BLaER1 (cell line): ENCODE data around the gene SLC28A1.
"Not testable (repeated sequence)": the region's sequence is repeated elsewhere in the genome, so short reads cannot be mapped to it uniquely, and the experiment has no call there.

ENCODE experiments used
- H3K27ac ChIP-seq: shearing (Covaris generic); formaldehyde crosslinking; 2 replicates; pipeline ENCODE4 v1.8.1; 2022
- H3K27me3 ChIP-seq: shearing (Covaris generic); formaldehyde crosslinking; 2 replicates; pipeline ENCODE4 v1.8.1; 2022
- H3K36me3 ChIP-seq: shearing (Covaris generic); formaldehyde crosslinking; 2 replicates; pipeline ENCODE4 v1.8.1; 2022
- H3K4me1 ChIP-seq: shearing (Covaris generic); formaldehyde crosslinking; 2 replicates; pipeline ENCODE4 v1.8.1; 2022
- H3K4me2 ChIP-seq: shearing (Covaris generic); formaldehyde crosslinking; 2 replicates; pipeline ENCODE4 v1.8.1; 2022
- H3K4me3 ChIP-seq: shearing (Covaris generic); formaldehyde crosslinking; 2 replicates; pipeline ENCODE4 v1.8.1; 2022
- H3K9ac ChIP-seq: shearing (Covaris generic); formaldehyde crosslinking; 2 replicates; pipeline ENCODE4 v1.8.1; 2022
- H3K9me3 ChIP-seq: shearing (Covaris generic); formaldehyde crosslinking; 2 replicates; pipeline ENCODE4 v1.8.1; 2022
- H4K20me1 ChIP-seq: shearing (Covaris generic); formaldehyde crosslinking; 2 replicates; pipeline ENCODE4 v1.8.1; 2022
- Cebpa-rat ChIP-seq: shearing (Covaris generic); IDR thresholded peaks from 2 replicates; pipeline ENCODE4 v1.8.1; 2022

Gene SLC28A1

DNA sequence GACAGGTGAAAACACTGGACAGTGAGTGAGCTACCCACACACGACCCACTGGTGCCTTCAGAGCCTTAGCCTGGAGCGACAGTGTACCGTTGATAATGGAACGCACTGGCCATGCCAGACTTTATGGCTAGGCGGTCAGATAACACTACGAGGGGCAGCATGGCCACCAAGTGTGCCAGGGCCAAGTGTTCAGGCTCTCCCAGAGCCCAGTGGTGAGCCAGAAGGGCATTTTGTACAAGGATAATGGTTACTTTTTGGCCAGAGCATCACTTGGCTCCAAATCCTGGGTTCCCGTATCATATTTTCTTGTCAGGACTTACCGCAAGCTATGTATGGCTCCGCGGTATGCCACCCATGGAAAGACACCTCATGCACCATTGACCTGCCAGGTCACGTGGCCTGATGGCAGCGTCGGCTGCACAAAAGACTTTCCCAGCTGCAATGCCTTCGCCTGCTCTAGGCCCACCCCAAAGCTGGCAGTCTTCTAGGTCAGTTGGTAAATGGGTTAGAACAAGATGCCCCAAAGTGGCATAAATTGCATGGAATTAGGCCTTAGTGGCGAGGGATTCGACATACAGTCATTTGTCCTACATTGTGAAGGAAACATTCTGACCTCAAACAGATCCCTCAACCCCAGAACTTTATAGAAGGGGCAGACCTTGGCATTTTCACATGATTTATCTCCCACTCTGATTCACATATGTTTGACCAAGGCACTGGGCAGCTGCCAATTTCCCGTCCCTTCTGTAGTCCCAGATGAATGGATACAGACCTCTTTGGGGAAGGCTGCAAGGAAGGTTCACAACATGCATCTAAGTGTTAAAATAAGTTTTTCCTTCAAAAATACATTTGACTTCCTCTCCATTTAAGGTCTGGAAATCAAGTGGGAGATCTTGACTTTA, 12.2 kb upstream of the SLC28A1 start:
- Histone ChIP-seq H4K20me1 (no peaks in the 10 kb centered on the region), H3K4me3 (no peak overlapping the region), H3K27ac (no peak overlapping the region), H3K4me2 (no peak overlapping the region), H3K9me3 (no peaks in the 10 kb centered on the region), H3K9ac (no peak overlapping the region), H3K4me1 (peaks cover 7% of the 10 kb centered on the region; the same call in 1 of the 2 replicates), H3K36me3 (no peaks in the 10 kb centered on the region), H3K27me3 (no peaks in the 10 kb centered on the region)
- TF ChIP-seq Cebpa-rat: no peak

DNA sequence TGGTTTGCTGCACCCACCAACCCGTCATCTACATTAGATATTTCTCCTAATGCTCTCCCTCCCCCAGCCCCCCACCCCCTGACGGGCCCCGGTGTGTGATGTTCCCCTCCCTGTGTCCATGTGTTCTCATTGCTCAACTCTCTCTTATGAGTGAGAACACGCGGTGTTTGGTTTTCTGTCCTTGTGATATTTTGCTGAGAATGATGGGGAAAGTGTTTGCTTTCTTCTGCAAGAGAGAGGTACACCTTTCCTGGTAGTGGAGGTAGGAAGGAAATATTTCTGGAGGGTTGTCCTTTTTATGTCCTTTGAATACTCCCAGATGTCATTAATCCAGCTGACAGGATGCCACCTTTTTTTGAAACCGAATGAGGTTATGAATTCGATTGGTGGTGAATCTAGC, 10.5 kb upstream of the SLC28A1 start:
- no peak overlapping the region for H3K4me3 ChIP-seq
- H3K9ac ChIP-seq: no peak overlapping the region
- no peak for TF ChIP-seq Cebpa-rat
- H3K4me2 ChIP-seq: no peak overlapping the region
- no peaks in the 10 kb centered on the region for H4K20me1 ChIP-seq
- peaks cover 1% of the 10 kb centered on the region; the same call in 1 of the 2 replicates for H3K4me1 ChIP-seq
- H3K27me3 ChIP-seq: no peaks in the 10 kb centered on the region
- no peak overlapping the region for H3K27ac ChIP-seq
- H3K9me3 ChIP-seq: no peaks in the 10 kb centered on the region
- no peaks in the 10 kb centered on the region for H3K36me3 ChIP-seq

DNA sequence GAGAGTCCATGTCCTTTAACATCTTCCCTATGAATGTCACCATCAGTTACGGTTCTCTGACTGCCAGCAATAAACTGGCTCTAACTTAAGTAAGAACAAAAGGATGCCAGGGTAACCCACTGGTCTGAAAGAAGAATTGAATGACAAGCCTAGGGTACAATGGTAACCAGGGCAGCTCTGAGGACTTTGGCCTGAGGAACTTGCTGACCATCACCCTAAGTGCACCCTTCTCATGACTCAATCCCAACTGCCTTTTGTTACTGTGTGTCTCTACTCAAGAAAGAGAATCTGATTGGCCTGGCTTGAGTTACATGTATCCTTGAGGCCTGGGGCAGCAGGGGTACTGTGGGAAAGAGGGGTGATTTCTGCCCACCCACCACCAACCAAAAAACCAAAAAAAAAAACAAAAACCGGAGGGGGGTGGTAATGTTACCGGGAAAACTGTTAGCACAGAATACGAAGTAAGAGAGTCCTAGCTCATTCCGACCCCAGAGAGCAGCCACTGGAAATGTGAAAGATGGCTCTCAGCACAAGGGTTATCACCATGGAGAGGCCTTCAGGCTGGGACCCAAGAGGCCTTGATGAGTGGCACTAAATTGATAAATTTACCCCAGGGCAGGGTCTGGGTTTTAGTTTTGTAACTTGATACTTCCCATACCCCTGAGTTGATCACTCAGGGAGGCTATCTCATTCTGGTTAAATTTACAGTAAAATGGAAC, 9.3 kb upstream of the SLC28A1 start:
- no peaks in the 10 kb centered on the region for H3K9me3 ChIP-seq
- TF ChIP-seq Cebpa-rat: no peak
- H3K27me3 ChIP-seq: no peaks in the 10 kb centered on the region
- no peak overlapping the region for H3K4me3 ChIP-seq
- no peak overlapping the region for H3K4me2 ChIP-seq
- no peak overlapping the region for H3K9ac ChIP-seq
- H3K36me3 ChIP-seq: no peaks in the 10 kb centered on the region
- H3K4me1 ChIP-seq: no peaks in the 10 kb centered on the region
- H3K27ac ChIP-seq: no peak overlapping the region
- no peaks in the 10 kb centered on the region for H4K20me1 ChIP-seq

DNA sequence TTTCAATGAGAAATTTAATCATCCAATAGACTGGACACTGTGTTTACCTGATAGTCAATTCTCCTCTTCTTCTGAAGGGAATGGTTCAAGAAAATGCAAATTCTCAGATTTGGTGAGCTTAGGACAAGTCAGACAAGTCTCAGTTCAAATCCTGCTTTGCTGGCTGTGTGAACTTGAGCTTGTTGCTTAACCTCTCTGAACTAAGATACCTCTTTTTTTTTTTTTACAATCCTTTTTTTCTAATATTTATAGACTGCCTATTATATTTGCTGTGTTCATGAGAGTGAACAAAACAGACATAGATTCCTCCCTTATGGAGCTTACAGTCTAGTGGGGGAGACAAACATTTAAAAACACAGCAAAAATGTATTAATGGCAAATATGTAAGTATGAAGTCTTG, 8.2 kb upstream of the SLC28A1 start:
- Histone ChIP-seq H4K20me1 (no peaks in the 10 kb centered on the region), H3K9me3 (no peaks in the 10 kb centered on the region), H3K27ac (no peak overlapping the region), H3K4me1 (no peaks in the 10 kb centered on the region), H3K36me3 (no peaks in the 10 kb centered on the region), H3K9ac (no peak overlapping the region), H3K4me2 (no peak overlapping the region), H3K27me3 (no peaks in the 10 kb centered on the region), H3K4me3 (no peak overlapping the region)
- TF ChIP-seq Cebpa-rat: no peak

DNA sequence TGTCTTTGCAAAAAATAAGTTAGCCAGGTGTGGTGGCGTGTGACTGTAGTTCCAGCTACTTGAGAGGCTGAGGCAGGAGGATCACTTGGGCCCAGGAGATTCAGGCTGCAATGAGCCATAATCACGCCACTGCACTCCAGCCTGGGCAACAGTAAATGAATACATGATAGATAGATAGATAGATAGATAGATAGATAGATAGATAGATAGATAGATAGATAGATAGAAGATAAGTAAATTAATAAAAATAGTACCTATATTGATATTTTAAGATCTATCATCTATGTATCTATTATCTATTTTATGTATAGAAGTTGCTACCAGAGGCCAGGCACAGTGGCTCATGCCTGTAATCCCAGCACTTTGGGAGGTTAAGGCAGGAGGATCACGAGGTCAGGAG, 6.8 kb upstream of the SLC28A1 start:
- H3K4me2 ChIP-seq, H3K9ac ChIP-seq, H3K27ac ChIP-seq, H3K9me3 ChIP-seq, H3K4me1 ChIP-seq, H3K27me3 ChIP-seq, H4K20me1 ChIP-seq, H3K36me3 ChIP-seq, H3K4me3 ChIP-seq: not testable (repeated sequence)

DNA sequence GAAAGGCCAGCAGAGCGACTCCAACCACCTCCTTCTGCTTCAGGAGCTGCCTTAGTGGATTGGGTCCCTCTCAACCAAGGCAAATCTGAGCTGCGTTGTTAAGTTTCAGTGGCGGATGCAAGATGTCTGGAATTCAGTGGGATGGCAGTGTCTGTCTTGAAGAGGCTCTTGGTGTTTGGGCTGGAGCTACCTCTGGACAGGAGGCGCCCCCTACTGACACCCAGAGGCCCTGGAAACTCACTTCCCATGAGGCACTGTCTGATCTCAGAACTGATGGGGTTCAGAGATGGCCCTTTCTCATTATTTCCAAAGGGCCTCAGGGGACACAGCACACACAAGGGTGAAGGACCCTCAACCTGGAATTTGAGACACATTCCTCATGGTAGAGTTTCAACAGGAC, 6.0 kb upstream of the SLC28A1 start:
- H3K27me3 ChIP-seq: no peaks in the 10 kb centered on the region
- H3K36me3 ChIP-seq: no peaks in the 10 kb centered on the region
- H3K4me1 ChIP-seq: no peaks in the 10 kb centered on the region
- no peak overlapping the region for H3K4me2 ChIP-seq
- no peak overlapping the region for H3K9ac ChIP-seq
- no peak overlapping the region for H3K27ac ChIP-seq
- H4K20me1 ChIP-seq: no peaks in the 10 kb centered on the region
- H3K4me3 ChIP-seq: no peak overlapping the region
- no peaks in the 10 kb centered on the region for H3K9me3 ChIP-seq
- TF ChIP-seq Cebpa-rat: no peak

DNA sequence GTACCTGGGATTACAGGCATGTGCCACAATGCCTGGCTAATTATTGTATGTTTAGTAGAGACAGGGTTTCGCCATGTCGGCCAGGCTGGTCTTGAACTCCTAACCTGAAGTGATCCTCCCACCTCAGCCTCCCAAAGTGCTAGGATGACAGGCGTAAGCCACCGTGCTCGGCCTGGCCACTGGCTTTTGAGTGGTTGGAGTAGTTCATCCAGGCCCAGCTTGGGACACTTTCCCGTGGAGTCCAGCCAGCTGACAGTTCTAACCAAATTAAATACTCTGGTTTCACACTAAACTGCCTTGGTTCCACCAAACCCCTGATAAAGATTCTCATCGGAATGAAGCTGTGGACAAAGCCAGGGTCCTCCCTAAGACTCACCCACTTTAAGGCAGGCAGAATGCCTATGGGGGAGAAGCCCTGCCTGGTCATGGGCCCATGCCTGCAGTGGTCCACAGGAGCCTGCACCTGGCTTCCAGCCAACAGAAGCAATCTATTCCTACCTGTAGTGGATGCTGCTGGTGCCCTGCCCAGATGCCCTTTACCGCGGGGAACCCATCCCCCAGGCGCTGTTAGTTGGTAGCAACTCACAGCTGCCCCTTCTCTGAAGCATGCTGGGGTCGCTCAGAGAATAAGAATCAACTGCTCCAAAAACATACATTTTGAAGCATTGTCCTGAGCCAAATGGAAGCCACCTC, 5.2 kb upstream of the SLC28A1 start:
- H3K9ac ChIP-seq: no peak overlapping the region

DNA sequence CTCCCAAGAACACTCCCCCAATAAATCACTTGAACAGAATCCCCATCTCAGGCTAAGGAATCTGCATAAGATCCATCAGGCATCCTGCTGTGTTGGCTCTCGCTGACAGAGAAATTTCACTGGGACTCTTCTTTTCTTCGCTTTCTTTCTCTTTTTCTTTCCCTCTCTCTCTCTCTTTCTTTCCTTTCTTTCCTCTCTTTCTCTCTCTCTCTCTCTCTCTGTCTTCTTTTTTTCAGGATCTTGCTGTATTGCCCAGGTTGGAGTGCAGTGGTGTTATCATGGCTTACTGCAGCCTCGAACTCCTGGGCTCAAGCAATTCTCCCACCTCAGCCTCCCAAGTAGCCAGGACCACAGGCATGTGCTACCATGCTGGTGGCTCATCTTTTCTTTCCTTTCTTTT, 4.5 kb upstream of the SLC28A1 start:
- H3K27me3 ChIP-seq: no peaks in the 10 kb centered on the region
- H3K36me3 ChIP-seq: no peaks in the 10 kb centered on the region
- no peak overlapping the region for H3K9ac ChIP-seq
- no peaks in the 10 kb centered on the region for H3K4me1 ChIP-seq
- H3K9me3 ChIP-seq: no peaks in the 10 kb centered on the region
- H3K4me2 ChIP-seq: no peak overlapping the region
- TF ChIP-seq Cebpa-rat: no peak
- H3K27ac ChIP-seq: no peak overlapping the region
- no peaks in the 10 kb centered on the region for H4K20me1 ChIP-seq
- H3K4me3 ChIP-seq: no peak overlapping the region

More for the DNA sequence above, 5.2 kb upstream of the SLC28A1 start:
- Histone ChIP-seq H3K4me2 (no peak overlapping the region), H4K20me1 (no peaks in the 10 kb centered on the region), H3K27ac (no peak overlapping the region), H3K36me3 (no peaks in the 10 kb centered on the region), H3K4me3 (no peak overlapping the region), H3K27me3 (no peaks in the 10 kb centered on the region), H3K9me3 (no peaks in the 10 kb centered on the region), H3K4me1 (no peaks in the 10 kb centered on the region)
- TF ChIP-seq Cebpa-rat: no peak

DNA sequence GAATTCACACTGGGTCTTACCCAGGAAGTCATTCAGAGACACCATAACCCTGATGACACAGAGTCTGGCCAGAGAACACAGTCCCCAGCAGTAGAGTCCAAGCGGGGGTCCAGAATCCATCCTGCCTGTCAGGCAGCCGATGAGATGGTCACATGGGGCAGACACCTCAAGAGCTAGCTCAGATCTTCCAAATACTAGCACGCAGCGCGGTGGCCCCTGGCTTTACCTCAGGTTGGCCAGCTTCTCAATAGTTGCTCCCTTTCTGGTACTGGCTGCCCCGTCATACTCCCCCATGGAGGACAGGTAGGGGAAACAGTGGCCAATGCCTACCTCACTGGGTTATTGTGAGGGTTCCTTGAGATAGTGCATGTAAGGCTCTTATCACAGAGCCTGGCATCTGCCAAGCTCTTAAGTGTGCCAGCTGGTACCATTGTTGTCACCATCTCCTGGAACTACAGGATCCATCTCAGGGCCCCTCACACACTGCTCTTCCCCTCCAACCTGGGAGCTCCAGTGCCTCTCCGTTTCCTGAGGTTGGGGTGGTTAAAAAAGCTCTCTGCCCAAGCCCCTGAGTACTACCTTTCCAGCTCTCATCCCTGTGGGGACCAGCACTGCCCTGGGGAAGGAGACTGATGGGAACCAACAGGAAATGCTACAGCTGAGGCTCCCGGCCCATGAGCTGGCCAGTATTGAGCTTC, 3.5 kb upstream of the SLC28A1 start:
- no peak for TF ChIP-seq Cebpa-rat
- H3K4me1 ChIP-seq: no peaks in the 10 kb centered on the region
- H3K36me3 ChIP-seq: no peaks in the 10 kb centered on the region
- H3K9me3 ChIP-seq: no peaks in the 10 kb centered on the region
- no peak overlapping the region for H3K27ac ChIP-seq
- H3K4me3 ChIP-seq: no peak overlapping the region
- H3K27me3 ChIP-seq: no peaks in the 10 kb centered on the region
- H3K4me2 ChIP-seq: no peak overlapping the region
- no peaks in the 10 kb centered on the region for H4K20me1 ChIP-seq
- no peak overlapping the region for H3K9ac ChIP-seq
